A673 (cell line): ENCODE data around the gene STAT2. TPM values are rescaled to one million over a fixed set of nuclear protein-coding genes. Genes with fewer than 3 reads are reported as not detected.
A peak's percentile ranks its signal among the peaks of the same experiment; 100 is the strongest.
"Not testable (repeated sequence)": the region's sequence is repeated elsewhere in the genome, so short reads cannot be mapped to it uniquely, and the experiment has no call there.

ENCODE experiments used
- Bru-seq: library from RNA; stranded (reverse); fragments of 400-500 nt; gene quantifications from one replicate; lab custom pipeline; 2021; lab: Mats Ljungman, UMichigan
- BruChase-seq, 2 experiments: library from RNA; stranded (reverse); fragments of 400-500 nt; gene quantifications; one replicate each; lab custom pipeline; 2021; lab: Mats Ljungman, UMichigan
- BruUV-seq: library from RNA; stranded (reverse); fragments of 400-500 nt; replicated peaks from 2 replicates; lab custom pipeline; 2021; lab: Mats Ljungman, UMichigan
- CTCF ChIA-PET: fragments of 300-600 bp; sonication (Branson Sonifier 250); formaldehyde crosslinking; loops from one replicate; lab custom pipeline; 2022; ENCODE audit warnings: antibody characterized with exemption; lab: Charles Lee
- POLR2A ChIA-PET: fragments of 300-600 bp; sonication (Branson Sonifier 250); formaldehyde crosslinking; loops from one replicate; lab custom pipeline; 2022; ENCODE audit warnings: antibody characterized with exemption; ENCODE audit not compliant: low non-redundant PET; lab: Charles Lee
- DNase-seq: peaks from one replicate; pipeline ENCODE4 v3.0.0-alpha.2; 2015; ENCODE audit warnings: low spot score
- H3K27ac ChIP-seq: fragments of 200-600 bp; sonication (generic); 2 replicates; pipeline ENCODE4 v1.5.1; 2016; ENCODE audit warnings: mixed run types, low read depth, mild to moderate bottlenecking, mixed read lengths, antibody characterized with exemption, low read length; ENCODE audit not compliant: poor library complexity, severe bottlenecking
- H3K27me3 ChIP-seq: fragments of 200-600 bp; sonication (generic); replicated peaks from 2 replicates; pipeline ENCODE4 v1.6.1; 2017; ENCODE audit warnings: mixed run types, low read depth, mild to moderate bottlenecking, mixed read lengths, antibody characterized with exemption, low read length; ENCODE audit not compliant: insufficient read depth, poor library complexity
- H3K36me3 ChIP-seq: fragments of 200-600 bp; sonication (generic); 2 replicates; pipeline ENCODE4 v1.6.1; 2016; ENCODE audit warnings: mixed run types, mild to moderate bottlenecking, mixed read lengths, antibody characterized with exemption, low read length; ENCODE audit not compliant: insufficient read depth, poor library complexity, severe bottlenecking
- H3K4me1 ChIP-seq: fragments of 200-600 bp; sonication (generic); 2 replicates; pipeline ENCODE4 v1.6.1; 2017; ENCODE audit warnings: mixed run types, mild to moderate bottlenecking, mixed read lengths, antibody characterized with exemption, low read length; ENCODE audit not compliant: insufficient read depth, poor library complexity, severe bottlenecking
- H3K4me3 ChIP-seq: fragments of 200-600 bp; sonication (generic); 2 replicates; pipeline ENCODE4 v1.5.1; 2016; ENCODE audit warnings: low read depth, mixed run types, mild to moderate bottlenecking, mixed read lengths, low read length; ENCODE audit not compliant: poor library complexity, severe bottlenecking
- H3K9me3 ChIP-seq: fragments of 200-600 bp; sonication (generic); 2 replicates; pipeline ENCODE4 v1.6.1; 2016; ENCODE audit warnings: mixed run types, low read depth, mild to moderate bottlenecking, mixed read lengths, antibody characterized with exemption, low read length; ENCODE audit not compliant: poor library complexity, severe bottlenecking
- CTCF ChIP-seq: fragments of 300-800, 200-600 bp; sonication (generic); conservative IDR thresholded peaks from 2 replicates; pipeline ENCODE4 v1.5.1; 2017; ENCODE audit warnings: low read depth, mild to moderate bottlenecking, antibody characterized with exemption, low read length, moderate library complexity, mixed read lengths
- EZH2 ChIP-seq: fragments of 200-600 bp; sonication (generic); IDR thresholded peaks from 2 replicates; pipeline ENCODE4 v1.6.1; 2017; ENCODE audit warnings: borderline replicate concordance, low read depth, mild to moderate bottlenecking, mixed read lengths, antibody characterized with exemption, low read length; ENCODE audit not compliant: poor library complexity, severe bottlenecking
- intact Hi-C: fragments of 100-400 bp; cut with micrococcal nuclease; formaldehyde crosslinking; loops from one replicate; pipeline ENCODE4 v1.10.0; 2022; ENCODE audit not compliant: unreplicated experiment
- long read RNA-seq: library from polyadenylated mRNA; stranded (forward); transcript quantifications from one replicate; pipeline ENCODE4 v2.0.0, GENCODE V29; 2022
- total RNA-seq: library from RNA; stranded (reverse); gene quantifications from 2 replicates; pipeline ENCODE4 v1.2.3, GENCODE V29; 2021

Gene STAT2
- total RNA-seq (41.0 and 51.1 TPM in 2 replicates), Bru-seq, nascent RNA (percentile 57 among the genes with signal in this experiment), BruChase-seq, experiment 1, labeled RNA remaining after a 2-hour chase (percentile 68 among the genes with signal in this experiment), BruChase-seq, experiment 2, labeled RNA remaining after a 6-hour chase (percentile 73 among the genes with signal in this experiment)
- long read RNA-seq, partial matches to known transcripts: 3 of 11 reads
- long read RNA-seq, other reads (novel, unspliced or antisense): 8 of 11 reads

GRCh38 chr12:56359851-56360767 lies at the start of gene STAT2:
STAT2 (minus strand) TSS chr12:56360107; CDS start chr12:56356571, 3,536 bp downstream.
- no peaks in the 10 kb centered on the region for H3K27me3 ChIP-seq
- H3K27ac ChIP-seq: peak within 1 kb of the TSS; percentile 66
- TF ChIP-seq EZH2: no peak
- no peak for TF ChIP-seq CTCF
- DNase-seq: peak; percentile 100
- intact Hi-C loops: no loop called here
- no peaks in the 10 kb centered on the region for H3K9me3 ChIP-seq
- no TSS peak for BruUV-seq
- CTCF ChIA-PET: interaction anchor here (0.9 to 1.4 kb wide), 3 partner anchors 44 to 277 kb away, joined by 3 to 6 read pairs (median 5); partner anchors contain the start of genes CNPY2 and SMARCC2
- peaks cover 8% of the 10 kb centered on the region for H3K36me3 ChIP-seq
- peak within 1 kb of the TSS; percentile 67 for H3K4me3 ChIP-seq
- POLR2A ChIA-PET: interaction anchor here (0.5 to 1.4 kb wide), 2 partner anchors 26 to 44 kb away, joined by 3 to 7 read pairs; partner anchors contain the start of gene CNPY2
- H3K4me1 ChIP-seq: peaks cover 8% of the 10 kb centered on the region

- TF ChIP-seq CTCF (no peak), EZH2 (no peak)
- Histone ChIP-seq H3K27me3 (no peaks in the 10 kb centered on the region), H3K27ac (no peak overlapping the region), H3K4me1 (no peaks in the 10 kb centered on the region), H3K4me3 (no peak overlapping the region), H3K36me3 (no peaks in the 10 kb centered on the region), H3K9me3 (no peaks in the 10 kb centered on the region)
- BruUV-seq: no TSS peak
- ChIA-PET CTCF (no interaction called here), POLR2A (no interaction called here)
- intact Hi-C loops: no loop called here
- no peak for DNase-seq
These were observed 49.0 kb upstream of the STAT2 start for GRCh38 chr12:56408799-56409417.

GRCh38 chr12:56404227-56404626 lies 44.3 kb upstream of the STAT2 start:
- H3K4me1 ChIP-seq, BruUV-seq, intact Hi-C loops, H3K9me3 ChIP-seq, CTCF ChIA-PET, H3K4me3 ChIP-seq, POLR2A ChIA-PET, H3K36me3 ChIP-seq, H3K27me3 ChIP-seq, DNase-seq, H3K27ac ChIP-seq: not testable (repeated sequence)

- H3K27me3 ChIP-seq, H3K9me3 ChIP-seq, H3K4me3 ChIP-seq, H3K27ac ChIP-seq, POLR2A ChIA-PET, H3K4me1 ChIP-seq, H3K36me3 ChIP-seq, intact Hi-C loops, CTCF ChIA-PET, BruUV-seq, DNase-seq: not testable (repeated sequence)
These were observed 41.7 kb upstream of the STAT2 start for GRCh38 chr12:56401612-56402011.

- CTCF ChIA-PET, H3K27me3 ChIP-seq, BruUV-seq, H3K4me1 ChIP-seq, POLR2A ChIA-PET, H3K36me3 ChIP-seq, H3K9me3 ChIP-seq, intact Hi-C loops, DNase-seq, H3K4me3 ChIP-seq, H3K27ac ChIP-seq: not testable (repeated sequence)
These were observed 41.2 kb upstream of the STAT2 start for GRCh38 chr12:56401125-56401524.
